Heart right ventricle (tissue), 16 donors: ENCODE results near the gene REPS1. TPM values are rescaled to one million over a fixed set of nuclear protein-coding genes. Genes with fewer than 3 reads are reported as not detected.

Experiments
- ATAC-seq, 8 donors: fragments of 200-7000 bp; cut with Tn5 transposase; one replicate each; pipeline ENCODE4 v1.9.1; 2020; ENCODE audit warnings: mild to moderate bottlenecking in 8 of 8, moderate library complexity in 8 of 8, moderate number of reproducible peaks in 1 of 8
- DNase-seq, 2 donors: peaks; one replicate each; pipeline ENCODE4 v3.0.0-alpha.2; 2020
- H3K27ac ChIP-seq, 10 donors: fragments of 200-600 bp; sonication (generic) in 2 of 10; one replicate each; pipeline versions ENCODE4 v1.5.0 to v1.8.0; 2020 to 2022; ENCODE audit warnings: mild to moderate bottlenecking in 3 of 10
- H3K27me3 ChIP-seq, 7 donors: fragments of 200-600 bp; one replicate each; pipeline ENCODE4 v1.8.0; 2021 to 2022; ENCODE audit warnings: mild to moderate bottlenecking in 2 of 7
- H3K36me3 ChIP-seq, 9 donors: fragments of 200-600 bp; sonication (generic) in 1 of 9; one replicate each; pipeline versions ENCODE4 v1.5.0 to v1.8.0; 2020 to 2022; ENCODE audit warnings: mild to moderate bottlenecking in 2 of 9
- H3K4me1 ChIP-seq, 9 donors: fragments of 200-600 bp; sonication (generic) in 1 of 9; one replicate each; pipeline versions ENCODE4 v1.5.0 to v1.8.0; 2020 to 2022; ENCODE audit warnings: mild to moderate bottlenecking in 4 of 9
- H3K4me3 ChIP-seq, 10 donors: fragments of 200-600 bp; sonication (generic) in 2 of 10; one replicate each; pipeline versions ENCODE4 v1.5.0 to v1.8.0; 2020 to 2022; ENCODE audit warnings: mild to moderate bottlenecking in 7 of 10, moderate library complexity in 2 of 10
- H3K9me3 ChIP-seq, 11 donors: fragments of 200-600 bp in 10 of 11; sonication (generic) in 2 of 11; one replicate each; pipeline versions ENCODE4 v1.5.0 to v1.8.0; 2013 to 2022; ENCODE audit warnings: mild to moderate bottlenecking in 2 of 11, control low read depth in 1 of 11, moderate library complexity in 1 of 11
- CTCF ChIP-seq, 9 donors: fragments of 200-600 bp; sonication (generic) in 2 of 9; IDR thresholded peaks; one replicate each; pipeline versions ENCODE4 v1.5.0 to v1.8.0; 2021 to 2022; ENCODE audit warnings: antibody characterized with exemption in 9 of 9, mild to moderate bottlenecking in 5 of 9, moderate library complexity in 1 of 9
- WGBS, 2 donors: extraction: QIAGEN DNeasy Blood & Tissue Kit; methylation state at CpG; one replicate each; pipeline ENCODE4 v1.1.7; 2013; ENCODE audit warnings: inconsistent platforms in 1 of 2; 5-methylcytosine and 5-hydroxymethylcytosine counted together
- intact Hi-C, 10 donors: fragments of 100-400 bp; cut with DNase I; formaldehyde crosslinking; loops; one replicate each; pipeline versions ENCODE4 v1.11.1 to v1.14.2; 2022
- polyA plus RNA-seq, 2 donors: library from polyadenylated mRNA; stranded (reverse); fragments of 200-250 nt; gene quantifications; one replicate each; pipeline ENCODE4 v1.2.3, GENCODE V29; 2013
- total RNA-seq, 10 donors: library from RNA; stranded (reverse); fragmentation: NEBNext Ultra II Directional in 3 of 10; extraction: Animal tissue kit (Norgen Biotek cat#: 25700) in 3 of 10; gene quantifications; one replicate each; pipeline versions ENCODE4 v1.2.1 to v1.2.4, GENCODE V29; 2021 to 2023
- donor health status: Arrhythmogenic right ventricular cardiomyopathy.
- donor health status: ischemic (EF 13 %, LVEDD 7.1; RV severe dilation, severe dysfunction).
- donor health status: healthy with polysubstance abuse.
- donor health status: DM: no; HTN: yes; CAD: no.
- donor health status: DM: no; HTN: no; CAD: no.
- donor health status: ischemic (EF 25% LVEDD 6.9; RV normal size, moderate dysfunction).
- donor health status: ischemic (EF 25% LVEDD 5.7; RV mildly dilated, moderate dysfunction).
- donor health status: healthy.
- donor health status: DM: yes; HTN: yes; CAD: no.
- donor health status: Ischemic cardiomyopathy.
- donor health status: ischemic (EF 35%, LVEDD 5.7; RV mildly dilated, moderate dysfunction).
- donor health status: nonischemic (EF 11% LVEDD 7.7; RV severe dilation, severe dysfunction).
- donor health status: DM: yes; HTN: yes; CAD: no.
- donor health status: PGD.
- donor health status: ischemic (EF 29% LVEDD 5.4; RV normal size, mild dysfunction).
- donor health status: nonischemic (EF 23%, LVEDD 6.1; RV moderate dilation, normal function).

The REPS1 gene
- total and polyA plus RNA-seq, 12 donors, result 30.2 to 43.9 (median 39.4) TPM

GRCh38 chr6:138958595-138958994 lies 29.5 kb downstream of the REPS1 start:
- Histone ChIP-seq H3K4me3 (no peak overlapping the region), H3K36me3 (no peaks in the 10 kb centered on the region), H3K4me1 (peaks cover 0 to 44% (median 28%) of the 10 kb centered on the region in 9 donors), H3K27me3 (no peaks in the 10 kb centered on the region), H3K9me3 (no peaks in the 10 kb centered on the region), H3K27ac (peak overlapping the region in 4 of 10 donors; percentile 2 to 42 (median 22))
- DNase-seq, result no peak
- ATAC-seq, result no peak
- 54 to 64% methylated on average over 1 of the region's 1 CpG for WGBS, 2 donors
- no peak for TF ChIP-seq CTCF (IDR thresholded peaks at IDR 0.05)
- intact Hi-C loops, result no loop called here

GRCh38 chr6:138957903-138958302 lies 30.1 kb downstream of the REPS1 start:
- Histone ChIP-seq H3K27ac (peak overlapping the region in 6 of 10 donors; percentile 0 to 30 (median 18)), H3K36me3 (no peaks in the 10 kb centered on the region), H3K27me3 (no peaks in the 10 kb centered on the region), H3K4me1 (peaks cover 0 to 39% (median 23%) of the 10 kb centered on the region in 9 donors), H3K4me3 (no peak overlapping the region), H3K9me3 (no peaks in the 10 kb centered on the region)
- TF ChIP-seq CTCF (IDR thresholded peaks at IDR 0.05), result no peak
- intact Hi-C loops, result no loop called here
- ATAC-seq (no peak), DNase-seq (no peak)
- 19 to 29% methylated on average over 2 of the region's 2 CpGs for WGBS, 2 donors

- TF ChIP-seq CTCF (IDR thresholded peaks at IDR 0.05), result no peak
- intact Hi-C loops, result no loop called here
- 9 to 12% methylated on average over 2 of the region's 2 CpGs for WGBS, 2 donors
- H3K36me3 ChIP-seq, result no peaks in the 10 kb centered on the region
- H3K9me3 ChIP-seq, result no peaks in the 10 kb centered on the region
- H3K4me1 ChIP-seq, result peaks cover 0 to 39% (median 23%) of the 10 kb centered on the region in 9 donors
- H3K27me3 ChIP-seq, result no peaks in the 10 kb centered on the region
- DNase-seq, result no peak
- H3K4me3 ChIP-seq, result no peak overlapping the region
- H3K27ac ChIP-seq, result peak overlapping the region in 6 of 10 donors; percentile 0 to 30 (median 18)
- peak in 6 of 8 donors; percentile 25 to 66 (median 56) for ATAC-seq
Observed at GRCh38 chr6:138957484-138957883, 30.6 kb downstream of the REPS1 start.

DNA sequence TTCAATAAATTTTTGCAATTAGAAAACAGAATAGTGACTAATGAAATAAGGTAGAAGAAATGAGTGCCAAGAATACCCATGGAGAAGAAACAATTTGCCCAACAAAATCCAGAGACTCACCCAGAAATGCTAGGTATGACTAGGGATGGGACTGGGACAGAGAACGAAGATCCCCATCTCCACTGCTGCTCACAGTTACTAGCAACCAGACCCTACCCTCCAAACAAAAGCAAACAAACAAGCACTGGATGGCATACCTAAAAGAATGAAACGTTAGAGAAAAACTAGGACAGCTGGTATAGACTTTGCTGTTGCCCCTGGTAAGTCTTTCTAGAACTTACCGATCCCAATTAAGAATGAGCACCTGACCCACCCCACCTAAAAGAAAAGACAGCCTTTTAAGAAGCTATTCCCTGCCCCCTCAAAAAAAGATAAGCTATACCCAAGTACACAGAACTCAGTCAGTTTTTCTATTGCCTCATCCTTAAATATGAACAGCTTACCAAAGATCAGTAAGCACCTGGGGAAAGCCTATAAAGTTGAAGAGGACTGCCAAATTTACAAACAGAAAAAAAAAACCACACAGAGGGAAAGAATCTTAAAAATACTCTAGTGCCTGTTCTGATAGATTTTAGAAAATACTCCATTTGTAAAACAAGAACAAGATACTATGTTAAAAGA lies 31.7 kb downstream of the REPS1 start:
- Histone ChIP-seq H3K9me3 (no peaks in the 10 kb centered on the region), H3K4me1 (peaks cover 0 to 39% (median 28%) of the 10 kb centered on the region in 9 donors), H3K27me3 (no peaks in the 10 kb centered on the region), H3K4me3 (no peak overlapping the region), H3K27ac (no peak overlapping the region), H3K36me3 (no peaks in the 10 kb centered on the region)
- no peak for DNase-seq
- intact Hi-C loops, result no loop called here
- WGBS, 2 donors, result 88% methylated on average over 3 of the region's 3 CpGs
- no peak for TF ChIP-seq CTCF (IDR thresholded peaks at IDR 0.05)
- ATAC-seq, result no peak
